ENCODE measurements around the gene EEF1A1.
"Not testable (repeated sequence)": the region's sequence is repeated elsewhere in the genome, so short reads cannot be mapped to it uniquely, and the experiment has no call there.

EEF1A1 gene

GRCh38 chr6:73520688-73521350, at the start of gene EEF1A1:
Gene EEF1A1 (minus strand): TSS chr6:73521032. CDS start chr6:73520026, 1,006 bp downstream.
- peak; percentile 99 for DNase-seq

- no peak for DNase-seq
Measured at GRCh38 chr6:73569121-73569520, 48.3 kb upstream of the EEF1A1 start.

DNA sequence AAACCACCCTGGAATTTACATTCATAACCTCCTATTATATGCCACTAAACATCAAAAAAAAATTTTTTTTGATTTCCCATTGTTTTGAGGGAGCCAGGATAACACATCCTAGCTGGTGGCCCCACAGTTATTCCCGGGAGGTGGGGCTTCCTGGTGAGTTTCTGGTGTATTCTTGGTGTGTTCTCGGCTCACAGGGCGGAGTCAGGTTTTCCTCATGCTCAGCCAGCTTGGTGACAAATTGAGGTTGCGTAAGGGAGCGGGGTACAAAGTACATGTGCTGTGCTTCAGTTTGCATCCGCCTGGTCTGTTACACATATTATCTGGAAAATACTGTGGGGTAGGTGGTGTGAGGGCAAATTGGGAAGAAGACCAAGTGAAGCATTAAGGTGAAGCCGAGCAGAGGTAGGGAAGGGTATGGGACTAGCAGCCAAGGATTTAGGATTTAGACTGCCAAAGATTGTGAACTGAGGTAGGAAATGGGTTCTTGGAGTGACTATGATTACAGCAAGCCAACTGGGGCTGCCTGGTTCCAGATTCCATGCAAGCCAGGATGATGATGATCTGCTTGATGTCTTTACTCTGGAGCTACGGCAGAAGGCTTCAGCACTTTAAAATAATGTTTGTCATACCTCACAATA, 46.2 kb upstream of the EEF1A1 start:
- DNase-seq = no peak

DNA sequence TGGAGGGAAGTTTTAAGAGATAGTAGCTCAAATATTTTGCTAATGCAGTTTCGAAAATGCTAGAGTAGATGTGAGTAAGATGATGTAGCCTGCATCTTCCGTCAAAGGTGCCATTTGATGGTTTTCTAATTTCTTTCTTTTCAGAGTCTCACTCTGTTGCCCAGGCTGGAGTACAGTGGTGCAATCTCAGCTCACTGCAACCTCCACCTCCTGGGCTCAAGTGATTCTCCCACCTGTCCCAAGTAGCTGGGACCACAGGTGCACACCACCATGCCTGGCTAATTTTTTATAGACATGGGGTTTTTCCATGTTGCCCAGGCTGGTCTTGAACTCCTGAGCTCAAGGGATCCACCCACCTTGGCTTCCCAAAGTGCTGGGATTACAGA, 45.6 kb upstream of the EEF1A1 start:
- not testable (repeated sequence) for DNase-seq

DNA sequence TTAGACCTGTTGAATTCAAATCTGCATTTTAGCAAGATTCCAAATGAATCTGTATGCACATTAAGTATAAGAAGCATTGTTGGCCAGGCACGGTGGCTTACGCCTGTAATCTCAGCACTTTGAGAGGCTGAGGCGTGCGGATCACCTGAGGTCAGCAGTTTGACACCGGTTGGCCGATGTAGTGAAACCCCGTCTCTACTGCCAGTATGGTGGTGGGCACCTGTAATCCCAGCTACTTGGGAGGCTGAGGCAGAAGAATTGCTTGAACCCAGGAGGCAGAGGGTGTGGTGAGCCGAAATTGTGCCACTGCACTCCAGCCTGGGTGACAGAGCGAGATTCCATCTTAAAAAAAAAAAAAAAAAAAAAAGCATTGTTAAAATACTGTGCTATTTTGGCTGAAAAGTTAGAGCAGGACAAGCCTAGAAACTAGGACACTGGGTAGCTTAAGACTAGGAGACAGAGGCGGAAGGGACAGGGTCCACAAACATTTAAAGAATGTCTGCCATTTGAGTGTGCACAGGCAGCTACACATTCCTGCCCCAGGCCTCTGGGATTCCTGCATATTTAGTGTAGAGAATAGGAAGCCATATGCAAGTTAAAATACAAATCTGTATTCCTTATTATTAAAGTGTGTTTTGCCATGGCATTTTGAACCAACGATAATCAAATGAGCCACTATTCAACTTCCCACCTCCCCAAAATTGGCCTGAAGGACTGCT, 45.1 kb upstream of the EEF1A1 start:
- DNase-seq = peak; percentile 13

DNA sequence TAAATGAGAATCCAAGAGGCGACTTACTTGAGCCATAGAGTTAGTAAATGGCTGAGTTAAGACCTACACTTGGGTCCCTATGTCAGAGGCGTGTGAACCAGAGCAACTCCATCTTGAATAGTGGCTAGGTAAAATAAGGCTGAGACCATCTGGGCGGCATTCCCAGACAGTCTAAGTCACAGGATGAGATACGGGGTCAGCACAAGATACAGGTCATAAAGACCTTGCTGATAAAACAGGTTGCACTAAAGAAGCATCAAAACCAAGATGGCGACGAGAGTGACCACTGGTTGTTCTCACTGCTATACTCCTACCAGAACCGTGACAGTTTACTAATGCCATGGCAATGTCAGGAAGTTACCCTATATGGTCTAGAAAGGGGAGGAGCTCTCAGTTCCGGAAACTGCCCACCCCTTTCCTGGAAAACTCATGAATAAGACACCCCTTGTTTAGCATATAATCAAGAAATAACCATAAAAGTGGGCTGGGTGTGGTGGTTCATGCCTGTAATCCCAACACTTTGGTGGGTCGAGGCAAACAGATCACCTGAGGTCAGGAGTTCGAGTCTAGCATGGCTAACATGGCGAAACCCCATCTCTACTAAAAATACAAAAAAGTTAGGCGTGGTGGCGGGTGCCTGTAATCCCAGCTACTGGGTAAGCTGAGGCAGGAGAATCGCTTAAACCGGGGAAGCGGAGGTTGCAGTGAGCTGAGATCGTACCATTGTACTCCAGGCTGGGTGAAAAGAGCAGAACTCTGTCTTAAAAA, 43.9 kb upstream of the EEF1A1 start:
- no peak for DNase-seq

DNA sequence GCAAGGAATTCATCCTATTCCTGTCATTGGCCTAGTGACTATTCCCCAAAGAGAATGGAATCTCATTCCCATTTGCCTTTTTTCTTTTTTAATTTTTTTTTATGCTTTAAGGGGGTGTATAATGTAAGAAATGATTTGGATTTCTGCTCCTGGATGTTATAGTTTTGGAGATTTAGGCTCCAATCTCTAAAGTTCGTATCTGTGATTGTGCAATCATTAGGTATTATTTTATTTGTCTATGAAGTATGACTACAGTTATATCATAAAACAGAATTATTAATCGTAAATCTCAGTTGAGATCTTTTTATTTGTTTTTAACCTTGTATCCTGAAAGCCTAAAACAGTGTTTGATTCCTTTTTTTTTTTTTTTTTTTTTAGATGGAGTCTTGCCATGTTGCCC, 41.7 kb upstream of the EEF1A1 start:
- no peak for DNase-seq

- DNase-seq = no peak
Measured at GRCh38 chr6:73560853-73561407, 40.1 kb upstream of the EEF1A1 start.

DNA sequence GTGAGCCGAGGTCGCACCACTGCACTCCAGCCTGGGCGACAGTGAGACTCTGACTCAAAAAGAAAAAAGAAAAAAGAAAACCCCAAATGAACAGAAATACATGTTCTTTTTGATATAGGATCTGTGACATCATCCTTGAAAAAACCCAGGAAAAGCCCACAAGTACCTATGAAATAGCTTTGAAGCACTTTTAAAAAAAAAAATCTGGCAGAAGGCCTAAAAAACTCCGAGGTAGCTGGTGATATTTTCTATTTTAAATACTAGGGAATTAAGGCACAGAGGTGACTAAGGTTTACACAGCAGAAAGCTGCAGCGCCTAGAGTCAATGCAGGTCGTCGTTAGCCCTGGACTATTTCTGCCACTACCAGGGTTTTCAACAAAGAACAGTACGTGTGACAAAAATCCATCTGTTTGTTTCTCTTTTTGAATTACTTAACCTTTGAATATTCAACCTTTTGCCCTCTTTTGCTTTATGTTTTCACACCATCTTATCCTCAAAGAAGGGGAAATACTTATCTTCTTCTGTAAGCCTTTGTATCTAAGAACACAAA, 39.4 kb upstream of the EEF1A1 start:
- DNase-seq = no peak

GRCh38 chr6:73559399-73559794, 38.6 kb upstream of the EEF1A1 start:
- not testable (repeated sequence) for DNase-seq

GRCh38 chr6:73558624-73559398, 38.0 kb upstream of the EEF1A1 start:
- no peak for DNase-seq

DNA sequence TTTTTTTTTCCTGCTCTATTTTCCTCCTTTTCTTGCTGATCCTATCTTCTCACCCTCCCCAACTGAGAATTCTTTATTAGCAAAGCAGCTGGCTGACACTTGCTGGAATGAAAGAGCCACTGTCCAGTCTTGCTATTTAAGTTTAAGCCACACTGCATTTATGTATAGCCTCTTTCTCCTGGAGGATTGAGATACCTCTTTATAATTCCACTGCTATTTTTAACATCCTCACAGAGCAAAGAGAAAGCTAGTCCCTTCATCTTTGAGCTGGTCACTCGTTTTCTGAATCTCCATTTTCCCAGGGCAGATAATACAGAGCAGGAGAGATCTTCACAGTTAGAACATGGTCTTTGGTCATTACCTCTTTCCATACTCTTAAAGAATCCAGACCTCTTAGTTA, 36.0 kb upstream of the EEF1A1 start:
- no peak for DNase-seq

GRCh38 chr6:73555380-73555949, 34.6 kb upstream of the EEF1A1 start:
- not testable (repeated sequence) for DNase-seq

DNA sequence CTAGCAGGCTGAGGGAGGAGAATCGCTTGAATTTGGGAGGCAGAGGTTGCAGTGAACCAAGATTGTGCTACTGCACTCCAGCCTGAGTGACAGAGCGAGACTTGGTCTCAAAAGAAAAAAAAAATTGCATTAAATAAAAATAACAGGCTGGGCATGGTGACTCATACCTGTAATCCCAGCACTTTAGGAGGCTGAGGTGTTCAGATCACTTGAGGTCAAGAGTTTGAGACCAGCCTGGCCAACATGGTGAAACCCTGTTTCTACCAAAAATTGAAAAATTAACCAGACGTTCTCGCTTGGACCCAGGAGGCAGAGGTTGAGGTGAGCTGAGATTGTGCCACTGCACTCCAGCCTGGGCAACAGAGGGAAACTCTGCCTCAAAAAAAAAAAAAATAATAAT, 30.3 kb upstream of the EEF1A1 start:
- DNase-seq = not testable (repeated sequence)

- DNase-seq = no peak
Measured at GRCh38 chr6:73548458-73549446, 27.9 kb upstream of the EEF1A1 start.

- DNase-seq = no peak
Measured at GRCh38 chr6:73547036-73547435, 26.2 kb upstream of the EEF1A1 start.

DNA sequence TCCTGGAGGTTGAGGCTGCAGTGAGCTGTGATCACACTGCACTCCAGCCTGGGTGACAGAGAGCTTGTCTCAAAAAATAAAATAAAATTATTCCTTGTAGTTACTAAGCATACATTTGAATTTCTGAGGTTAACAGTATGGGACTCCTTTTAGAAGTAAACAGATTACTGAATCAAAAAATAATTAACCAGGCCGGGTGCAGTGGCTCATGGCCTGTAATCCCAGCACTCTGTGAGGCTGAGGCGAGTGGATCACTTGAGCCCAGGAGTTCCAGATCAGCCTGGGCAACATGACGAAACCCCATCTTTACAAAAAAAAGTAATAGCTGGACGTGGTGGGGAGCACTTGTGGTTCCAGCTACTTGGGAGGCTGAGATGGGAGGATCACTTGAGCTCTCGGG, 22.1 kb upstream of the EEF1A1 start:
- no peak for DNase-seq

DNA sequence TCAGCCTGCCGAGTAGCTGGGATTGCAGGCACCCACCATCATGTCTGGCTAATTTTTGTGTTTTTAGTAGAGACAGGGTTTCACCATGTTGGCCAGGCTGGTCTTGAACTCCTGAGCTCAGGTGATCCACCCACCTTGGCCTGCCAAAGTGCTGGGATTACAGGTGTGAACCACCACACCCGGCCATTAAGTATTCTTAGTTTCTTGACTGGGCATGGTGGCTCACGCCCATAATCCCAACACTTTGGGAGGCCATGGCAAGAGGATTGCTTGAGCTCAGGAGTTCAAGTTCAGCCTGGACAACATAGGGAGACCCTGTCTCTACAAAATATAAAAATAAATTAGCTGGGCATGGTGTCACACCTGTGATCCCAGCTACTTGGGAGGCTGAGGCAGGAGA, 21.6 kb upstream of the EEF1A1 start:
- not testable (repeated sequence) for DNase-seq

DNA sequence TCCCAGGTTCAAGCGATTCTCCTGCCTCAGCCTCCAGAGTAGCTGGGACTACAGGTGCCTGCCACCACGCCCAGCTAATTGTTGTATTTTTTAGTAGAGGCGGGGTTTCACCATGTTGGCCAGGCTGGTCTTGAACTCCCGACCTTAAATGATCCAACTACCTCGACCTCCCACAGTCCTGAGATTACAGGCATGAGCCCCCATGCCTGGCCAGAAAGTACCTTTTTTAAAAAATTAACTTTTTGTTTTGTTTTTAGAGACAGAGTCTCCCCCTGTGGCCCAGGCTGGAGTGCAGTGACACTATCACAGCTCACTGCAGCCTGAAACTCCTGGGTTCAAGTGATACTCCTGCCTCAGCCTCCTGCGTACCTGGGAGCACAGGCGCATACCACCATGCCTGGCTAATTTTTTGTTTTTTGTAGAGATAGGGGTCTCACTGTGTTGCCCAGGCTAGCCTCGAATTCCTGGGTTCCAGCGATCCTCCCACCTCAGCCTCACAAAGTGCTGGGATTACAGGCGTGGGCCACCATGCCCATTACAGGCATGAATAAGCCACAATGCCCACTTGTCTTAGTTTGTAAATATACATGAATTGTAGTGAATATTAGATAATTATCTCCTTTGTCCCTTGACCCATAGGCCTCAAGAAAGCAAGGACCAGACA, 17.4 kb upstream of the EEF1A1 start:
- no peak for DNase-seq

- no peak for DNase-seq
Measured at GRCh38 chr6:73537677-73538076, 16.8 kb upstream of the EEF1A1 start.
